GM04504 (cell line): ENCODE measurements around the gene AP1M1.
"Not testable (repeated sequence)": the region's sequence is repeated elsewhere in the genome, so short reads cannot be mapped to it uniquely, and the experiment has no call there.

Source experiments
- DNase-seq: peaks from one replicate; pipeline ENCODE4 v3.0.0-alpha.2; 2012; ENCODE audit warnings: low read depth

AP1M1 gene

GRCh38 chr19:16261584-16262368 lies 64.1 kb downstream of the AP1M1 start:
- DNase-seq = no peak

DNA sequence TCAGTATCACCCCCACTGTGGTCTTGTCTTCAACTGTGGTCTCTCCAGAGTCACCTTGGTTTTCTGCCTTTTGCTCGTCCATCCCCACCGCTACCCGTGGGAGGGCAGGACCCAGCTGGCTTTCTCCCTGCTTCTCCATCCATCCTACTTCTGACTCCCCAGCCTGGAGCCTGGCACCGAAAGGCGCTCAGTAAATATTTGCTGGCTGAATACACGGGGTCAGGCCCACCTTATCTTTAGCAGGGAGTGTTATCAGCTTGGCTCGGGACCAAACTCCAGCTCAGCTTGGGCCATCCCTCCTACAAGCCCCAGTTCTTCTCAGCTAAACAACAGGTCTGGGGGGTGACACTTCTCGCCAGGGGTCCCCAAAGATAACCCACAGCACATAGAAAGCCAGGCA lies 64.9 kb downstream of the AP1M1 start:
- DNase-seq = no peak

- no peak for DNase-seq
Measured at GRCh38 chr19:16263141-16263761, 65.5 kb downstream of the AP1M1 start.

DNA sequence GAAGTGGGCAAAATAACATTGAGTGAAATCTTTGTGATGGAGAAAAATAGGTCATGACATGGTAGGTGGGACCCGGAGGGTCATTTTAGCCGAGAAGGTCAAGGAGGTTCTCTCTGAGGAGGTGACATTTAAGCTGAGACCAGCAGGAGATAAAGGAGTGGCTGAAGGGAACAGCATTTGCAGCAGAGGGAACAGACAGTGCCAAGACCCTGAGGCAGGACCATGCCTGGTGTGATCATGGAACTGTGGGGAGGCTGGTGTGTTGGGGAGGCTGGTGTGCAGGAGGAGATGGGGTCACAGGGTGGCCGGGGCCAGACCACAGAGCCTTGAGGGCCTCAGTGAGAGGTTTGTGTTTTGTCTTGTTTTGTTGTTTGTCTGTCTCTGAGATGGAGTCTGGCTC lies 67.5 kb downstream of the AP1M1 start:
- DNase-seq = no peak

GRCh38 chr19:16265890-16266585 lies 68.3 kb downstream of the AP1M1 start:
- no peak for DNase-seq

DNA sequence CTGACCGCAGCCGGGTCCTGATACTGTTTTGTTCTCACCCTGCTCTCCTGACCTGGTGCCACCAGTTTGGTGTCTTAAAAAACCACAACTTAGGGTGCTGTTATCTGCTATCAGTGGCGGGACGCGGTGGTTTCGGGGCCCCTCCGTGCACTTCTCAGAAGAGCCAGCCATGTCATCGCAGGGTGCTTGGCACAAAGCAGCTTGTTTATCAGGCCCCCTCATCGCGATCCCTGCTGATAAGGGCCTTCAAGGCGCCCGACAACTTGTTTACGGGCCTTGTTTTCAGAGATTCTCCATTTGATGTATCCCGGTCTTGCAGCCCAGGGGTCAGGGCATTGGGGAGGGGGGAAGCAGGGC lies 68.9 kb downstream of the AP1M1 start:
- no peak for DNase-seq

DNA sequence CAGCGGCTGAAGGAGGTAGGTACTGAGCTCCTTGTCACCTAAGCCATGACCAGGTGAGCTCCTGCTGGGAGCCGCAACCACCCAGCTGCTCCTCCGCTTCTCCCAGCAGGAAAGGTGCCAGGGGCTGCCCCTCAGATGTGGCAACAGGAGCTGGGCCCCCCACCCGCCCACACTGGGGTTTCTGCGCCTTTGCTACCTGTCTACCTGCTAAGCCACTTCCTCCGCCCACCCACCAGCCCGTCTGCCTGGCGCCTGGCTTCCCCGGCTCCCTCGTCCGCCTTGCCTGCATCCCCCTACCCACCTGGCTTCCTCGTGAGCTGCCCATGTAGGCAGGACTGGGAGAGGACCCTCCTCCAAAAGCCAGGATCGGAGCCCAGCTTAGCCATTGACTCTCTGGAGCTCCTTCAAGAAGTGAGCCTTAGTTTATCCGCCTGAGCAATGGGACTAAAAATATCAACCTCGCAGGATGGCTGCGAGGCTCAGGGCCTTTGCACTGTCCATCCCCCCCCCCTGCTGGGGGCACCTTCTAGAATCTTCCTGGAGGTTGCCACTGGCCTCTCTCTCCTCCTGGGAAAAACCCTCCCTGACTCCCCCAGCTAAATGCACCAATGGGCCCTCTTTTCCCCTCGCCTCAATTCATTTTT lies 71.1 kb downstream of the AP1M1 start:
- DNase-seq = no peak

DNA sequence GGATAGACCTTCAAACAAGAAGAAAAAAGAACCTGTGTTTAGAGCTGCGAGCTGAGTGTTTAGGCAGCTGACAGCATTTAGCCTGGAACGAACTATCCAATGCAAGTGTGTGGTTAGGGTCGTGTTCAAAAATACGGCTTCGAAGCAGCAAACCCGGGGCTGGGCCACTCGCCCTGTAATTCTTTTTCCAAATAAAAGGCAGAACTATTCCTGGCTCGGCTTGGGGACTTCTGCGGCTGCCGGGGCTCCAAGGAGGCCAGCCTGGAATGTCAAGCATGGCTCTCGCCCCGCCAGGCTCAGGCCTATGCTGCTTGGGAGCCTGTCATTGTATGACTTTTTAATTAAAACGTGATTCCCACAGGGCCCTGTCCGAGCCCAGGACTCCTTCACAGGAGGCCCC lies 75.2 kb downstream of the AP1M1 start:
- DNase-seq = no peak

DNA sequence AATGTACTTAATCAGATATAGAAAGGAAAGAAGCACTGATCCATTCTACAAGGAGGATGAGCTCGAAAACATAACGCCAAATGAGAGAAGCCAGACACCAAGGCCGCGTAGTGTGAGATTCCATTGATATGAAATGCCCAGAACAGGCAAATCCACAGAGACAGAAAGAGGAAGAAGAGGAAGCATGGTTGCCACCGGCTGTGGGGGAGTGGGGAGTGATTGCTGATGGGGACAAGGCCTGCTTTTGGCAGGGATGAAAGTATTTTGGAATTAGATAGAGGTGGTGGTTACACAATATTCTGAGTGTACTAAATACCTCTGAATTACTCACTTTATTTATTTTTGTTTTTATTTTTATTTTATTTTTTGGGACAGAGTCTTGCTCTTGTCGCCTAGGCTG lies 76.7 kb downstream of the AP1M1 start:
- DNase-seq = no peak

DNA sequence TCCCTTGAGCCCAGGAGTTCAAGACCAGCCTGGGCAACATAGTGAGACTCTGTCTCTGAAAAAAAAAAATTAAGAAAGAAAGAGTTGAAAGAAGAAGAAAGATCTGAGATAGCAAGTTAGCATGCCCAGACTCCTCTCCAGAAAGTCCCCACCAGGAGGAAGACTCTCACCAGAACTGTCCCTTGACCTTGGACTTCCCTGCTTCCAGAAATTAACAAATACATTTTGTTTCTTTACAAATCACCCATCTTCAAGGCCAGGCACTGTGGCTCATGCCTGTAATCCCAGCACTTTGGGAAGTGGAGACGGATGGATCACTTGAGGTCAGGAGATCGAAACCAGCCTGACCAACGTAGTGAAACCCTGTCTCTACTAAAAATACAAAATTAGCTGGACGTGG lies 82.6 kb downstream of the AP1M1 start:
- DNase-seq = no peak

DNA sequence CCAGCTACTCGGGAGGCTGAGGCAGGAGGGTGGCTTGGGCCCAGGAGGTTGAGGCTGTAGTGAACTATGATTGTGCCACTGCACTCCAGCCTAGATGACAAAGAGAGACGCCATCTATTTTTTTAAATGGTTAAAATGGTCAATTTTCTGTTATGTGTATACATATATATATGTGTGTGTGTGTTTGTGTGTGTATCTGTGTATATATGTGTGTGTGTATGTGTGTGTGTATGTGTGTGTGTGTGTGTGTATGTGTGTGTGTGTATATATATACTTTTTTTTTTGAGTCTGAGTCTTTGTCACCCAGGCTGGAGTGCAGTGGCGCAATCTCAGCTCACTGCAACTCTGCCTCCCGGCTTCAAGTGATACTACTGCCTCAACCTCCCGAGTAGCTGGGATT lies 84.0 kb downstream of the AP1M1 start:
- no peak for DNase-seq

DNA sequence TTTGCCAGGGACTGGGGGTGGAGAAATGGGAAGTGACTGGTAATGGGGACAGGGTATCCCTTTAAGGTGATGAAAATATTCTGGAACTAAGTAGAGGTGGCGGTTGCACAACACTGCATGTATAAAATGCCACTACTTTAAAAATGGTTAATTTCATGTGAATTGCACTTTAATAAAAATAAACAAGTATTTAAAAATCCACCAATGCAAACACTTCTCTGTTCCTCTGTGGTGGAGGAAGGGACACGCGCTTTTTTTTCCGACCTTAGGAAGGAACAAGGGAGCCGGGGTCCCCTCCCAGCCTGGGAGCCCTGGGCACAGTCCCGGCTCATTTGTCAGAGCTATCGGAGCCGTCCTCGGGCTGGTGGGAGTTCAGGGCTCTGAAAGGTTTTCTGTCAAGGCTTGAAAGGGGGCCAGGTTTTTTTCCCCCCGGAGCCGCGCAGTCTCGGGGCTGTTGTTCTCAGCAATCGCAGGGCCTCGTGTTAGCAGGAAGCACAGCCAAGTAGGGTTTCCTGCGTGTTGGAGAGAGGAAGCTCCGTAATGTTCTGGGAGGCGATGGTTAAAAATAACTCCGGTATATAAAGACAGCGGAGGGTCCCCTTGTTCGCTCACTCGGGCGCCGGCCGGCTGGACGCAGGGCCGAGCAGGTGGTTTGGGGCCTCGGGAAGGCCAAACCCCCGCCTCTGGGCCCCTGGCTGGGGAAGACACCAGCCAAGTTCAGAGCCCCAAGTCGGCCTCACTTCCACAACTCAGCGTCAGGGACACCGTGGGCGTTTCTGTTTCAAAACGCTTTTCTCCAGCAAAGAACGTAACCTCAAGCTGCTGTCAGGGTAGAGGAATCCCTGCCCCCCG lies 85.7 kb downstream of the AP1M1 start:
- no peak for DNase-seq

- no peak for DNase-seq
Measured at GRCh38 chr19:16284505-16284904, 86.8 kb downstream of the AP1M1 start.

GRCh38 chr19:16285079-16285478 lies 87.4 kb downstream of the AP1M1 start:
- not testable (repeated sequence) for DNase-seq

DNA sequence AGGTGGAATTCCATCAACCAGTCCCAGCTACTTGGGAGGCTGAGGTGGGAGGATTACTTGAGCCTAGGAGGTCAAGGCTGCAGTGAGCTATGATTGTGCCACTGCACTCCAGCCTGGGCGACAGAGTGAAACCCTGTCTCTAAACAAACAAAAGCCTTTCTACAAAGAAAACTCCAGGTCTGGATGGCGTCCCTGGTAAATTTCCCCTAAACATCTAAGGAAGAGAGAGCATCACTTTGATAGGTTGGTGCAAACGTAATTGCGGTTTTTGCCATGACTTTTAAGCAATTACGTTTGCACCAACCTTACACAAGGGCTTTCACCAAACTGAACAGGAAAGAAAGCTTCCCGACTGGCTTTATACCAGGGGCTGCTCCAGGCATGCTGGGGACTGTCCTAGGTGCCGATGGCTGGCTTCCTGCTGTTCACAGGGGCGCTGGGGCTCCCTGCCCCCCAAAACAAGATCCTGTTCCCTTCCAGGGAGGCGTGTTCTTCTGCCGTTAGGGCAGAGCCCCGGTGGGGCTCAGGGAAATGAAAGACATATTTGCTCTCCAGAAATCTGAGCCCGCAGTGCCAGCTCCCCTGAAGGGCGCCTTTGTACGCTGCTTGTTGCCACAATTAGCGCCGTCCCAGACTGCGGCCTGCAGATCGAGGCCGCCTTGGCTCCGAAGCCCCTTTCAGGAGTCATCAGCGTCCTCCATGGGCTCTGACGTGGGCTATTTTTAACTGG lies 88.2 kb downstream of the AP1M1 start:
- DNase-seq = no peak

DNA sequence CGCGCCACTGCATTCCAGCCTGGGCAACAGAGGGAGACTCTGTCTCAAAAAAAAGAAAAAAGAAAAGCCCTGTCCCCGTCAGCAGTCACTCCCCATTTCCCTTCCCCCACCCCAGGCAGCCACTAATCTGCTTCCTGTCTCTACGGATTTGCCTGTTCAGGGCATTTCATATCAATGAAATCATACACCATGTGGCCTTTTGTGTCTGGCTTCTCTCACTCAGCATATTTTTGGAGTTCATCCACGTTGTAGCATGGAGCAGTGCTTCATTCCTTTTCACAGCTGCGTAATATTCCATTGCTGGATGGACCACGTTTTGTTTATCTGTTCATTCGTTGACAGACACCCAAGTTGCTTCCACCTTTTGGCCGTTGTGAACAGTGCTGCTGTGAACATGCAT lies 90.8 kb downstream of the AP1M1 start:
- no peak for DNase-seq

GRCh38 chr19:16289594-16289993 lies 91.9 kb downstream of the AP1M1 start:
- no peak for DNase-seq

DNA sequence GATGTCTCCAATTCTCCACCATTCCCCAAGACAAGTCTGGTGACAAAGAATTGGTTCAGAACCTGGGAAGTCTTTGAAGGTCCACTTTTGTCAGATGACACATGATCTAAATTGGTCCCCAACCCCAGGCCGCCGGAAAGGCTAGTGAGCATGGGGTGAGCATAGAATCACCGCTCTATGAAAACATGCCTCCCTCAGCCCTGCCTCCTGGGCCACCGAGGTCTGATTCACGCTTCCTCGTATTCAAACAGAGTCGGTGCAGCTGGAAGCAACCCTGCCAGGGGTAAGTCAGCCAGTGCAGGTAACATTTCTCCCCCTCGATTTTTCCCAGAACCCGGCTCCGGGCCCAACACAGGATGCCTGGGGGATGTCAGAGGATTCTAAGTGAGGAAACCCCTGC lies 93.0 kb downstream of the AP1M1 start:
- DNase-seq = no peak

GRCh38 chr19:16293118-16294091 lies 95.7 kb downstream of the AP1M1 start:
- DNase-seq = peak; percentile 88

GRCh38 chr19:16295057-16295456 lies 97.3 kb downstream of the AP1M1 start:
- DNase-seq = no peak
